Neuronal stem cell (in vitro differentiated cells): Measurements from ENCODE around the gene PCDHA5. TPM values are rescaled to one million over a fixed set of nuclear protein-coding genes. Genes with fewer than 3 reads are reported as not detected.
"Not testable (repeated sequence)": the region's sequence is repeated elsewhere in the genome, so short reads cannot be mapped to it uniquely, and the experiment has no call there.

ENCODE experiments used
- DNase-seq: peaks from one replicate; pipeline ENCODE4 v3.0.0-alpha.2; 2013; ENCODE audit warnings: low spot score
- H2AFZ ChIP-seq: one replicate; pipeline ENCODE4 v1.6.1; 2013; ENCODE audit warnings: mild to moderate bottlenecking, low read length, inconsistent platforms
- H2AK5ac ChIP-seq: 2 replicates; pipeline ENCODE4 v1.6.1; 2013; ENCODE audit warnings: low read depth, mild to moderate bottlenecking, inconsistent platforms, low read length, moderate library complexity, mixed read lengths
- H2BK120ac ChIP-seq: 2 replicates; pipeline ENCODE4 v1.6.1; 2013; ENCODE audit warnings: low read depth, mild to moderate bottlenecking, inconsistent platforms, low read length, moderate library complexity, mixed read lengths
- H2BK12ac ChIP-seq: one replicate; pipeline ENCODE4 v1.6.1; 2013; ENCODE audit warnings: low read length, inconsistent platforms
- H2BK15ac ChIP-seq: 2 replicates; pipeline ENCODE4 v1.6.1; 2013; ENCODE audit warnings: mild to moderate bottlenecking, low read length, inconsistent platforms, mixed read lengths
- H2BK5ac ChIP-seq: one replicate; pipeline ENCODE4 v1.6.1; 2013; ENCODE audit warnings: inconsistent platforms, mild to moderate bottlenecking, low read length, moderate library complexity
- H3K14ac ChIP-seq: one replicate; pipeline ENCODE4 v1.6.1; 2013; ENCODE audit warnings: low read length, inconsistent platforms
- H3K18ac ChIP-seq: 2 replicates; pipeline ENCODE4 v1.6.1; 2013; ENCODE audit warnings: low read length, inconsistent platforms
- H3K23ac ChIP-seq: 2 replicates; pipeline ENCODE4 v1.6.1; 2013; ENCODE audit warnings: low read depth, mild to moderate bottlenecking, mixed read lengths, low read length, inconsistent platforms; ENCODE audit not compliant: poor library complexity
- H3K27ac ChIP-seq: replicated peaks from 3 replicates; pipeline ENCODE4 v1.5.1; 2013; ENCODE audit warnings: low read length, inconsistent platforms
- H3K27me3 ChIP-seq, 3 experiments: 2 replicates each; pipeline ENCODE4 v1.6.1; 2013; ENCODE audit warnings: low read length in 3 of 3, mild to moderate bottlenecking in 2 of 3, inconsistent platforms in 1 of 3, low read depth in 1 of 3, mixed read lengths in 1 of 3, moderate library complexity in 1 of 3; ENCODE audit not compliant: control insufficient read depth in 3 of 3, insufficient read depth in 3 of 3
- H3K36me3 ChIP-seq, 2 donors: replicated peaks in 1 of 2; 2 replicates each; pipeline ENCODE4 v1.6.1; 2013; ENCODE audit warnings: low read length in 2 of 2; ENCODE audit not compliant: control insufficient read depth in 2 of 2, insufficient read depth in 2 of 2
- H3K4ac ChIP-seq: 2 replicates; pipeline ENCODE4 v1.6.1; 2013; ENCODE audit warnings: inconsistent platforms, mild to moderate bottlenecking, low read length, moderate library complexity
- H3K4me1 ChIP-seq, 2 donors: 1 replicate in 1 of 2; 2 replicates in 1 of 2; pipeline ENCODE4 v1.6.1; 2013; ENCODE audit warnings: low read length in 2 of 2, low read depth in 1 of 2; ENCODE audit not compliant: control insufficient read depth in 2 of 2, insufficient read depth in 1 of 2
- H3K4me2 ChIP-seq: one replicate; pipeline ENCODE4 v1.6.1; 2013; ENCODE audit warnings: mild to moderate bottlenecking, low read length, inconsistent platforms; ENCODE audit not compliant: insufficient read depth, poor library complexity, severe bottlenecking
- H3K4me3 ChIP-seq, 2 donors: 2 replicates each; pipeline ENCODE4 v1.5.1; 2013; ENCODE audit warnings: low read length in 2 of 2, mild to moderate bottlenecking in 2 of 2, inconsistent platforms in 1 of 2, moderate library complexity in 1 of 2
- H3K79me1 ChIP-seq: one replicate; pipeline ENCODE4 v1.6.1; 2013; ENCODE audit warnings: low read depth, mild to moderate bottlenecking, inconsistent platforms, low read length, moderate library complexity
- H3K9ac ChIP-seq: one replicate; pipeline ENCODE4 v1.6.1; 2013; ENCODE audit warnings: mild to moderate bottlenecking, low read depth, low read length, inconsistent platforms; ENCODE audit not compliant: poor library complexity
- H3K9me3 ChIP-seq, 2 donors: replicated peaks in 1 of 2; 2 replicates each; pipeline versions ENCODE3 to v1.6.1; 2013; ENCODE audit warnings: low read length in 2 of 2, mild to moderate bottlenecking in 2 of 2, inconsistent platforms in 1 of 2, low read depth in 1 of 2, mixed read lengths in 1 of 2, moderate library complexity in 1 of 2; ENCODE audit not compliant: control insufficient read depth in 2 of 2, insufficient read depth in 1 of 2
- H4K8ac ChIP-seq: one replicate; pipeline ENCODE4 v1.6.1; 2013; ENCODE audit warnings: low read depth, mild to moderate bottlenecking, inconsistent platforms, low read length, moderate library complexity
- H4K91ac ChIP-seq: one replicate; pipeline ENCODE4 v1.6.1; 2013; ENCODE audit warnings: low read length, low read depth, mild to moderate bottlenecking, inconsistent platforms; ENCODE audit not compliant: poor library complexity
- WGBS, 2 donors: extraction: QIAGEN DNeasy Blood & Tissue Kit; methylation state at CpG; one replicate each; pipeline ENCODE4 v1.1.7; 2013; ENCODE audit warnings: missing lambda C conversion rate in 2 of 2, mixed read lengths in 1 of 2; ENCODE audit not compliant: insufficient read length in 2 of 2, insufficient replicate concordance in 1 of 2; ENCODE audit errors: extremely low coverage in 2 of 2; 5-methylcytosine and 5-hydroxymethylcytosine counted together
- polyA plus RNA-seq, 2 experiments: library from polyadenylated mRNA; stranded (reverse); fragments of 200-250 nt; gene quantifications; one replicate each; pipeline ENCODE4 v1.2.3, GENCODE V29; 2013

PCDHA5 gene
- 0.32 TPM for polyA plus RNA-seq (2013, experiment 1 of 2)
- polyA plus RNA-seq (2013, experiment 2 of 2): 0.25 TPM

DNA sequence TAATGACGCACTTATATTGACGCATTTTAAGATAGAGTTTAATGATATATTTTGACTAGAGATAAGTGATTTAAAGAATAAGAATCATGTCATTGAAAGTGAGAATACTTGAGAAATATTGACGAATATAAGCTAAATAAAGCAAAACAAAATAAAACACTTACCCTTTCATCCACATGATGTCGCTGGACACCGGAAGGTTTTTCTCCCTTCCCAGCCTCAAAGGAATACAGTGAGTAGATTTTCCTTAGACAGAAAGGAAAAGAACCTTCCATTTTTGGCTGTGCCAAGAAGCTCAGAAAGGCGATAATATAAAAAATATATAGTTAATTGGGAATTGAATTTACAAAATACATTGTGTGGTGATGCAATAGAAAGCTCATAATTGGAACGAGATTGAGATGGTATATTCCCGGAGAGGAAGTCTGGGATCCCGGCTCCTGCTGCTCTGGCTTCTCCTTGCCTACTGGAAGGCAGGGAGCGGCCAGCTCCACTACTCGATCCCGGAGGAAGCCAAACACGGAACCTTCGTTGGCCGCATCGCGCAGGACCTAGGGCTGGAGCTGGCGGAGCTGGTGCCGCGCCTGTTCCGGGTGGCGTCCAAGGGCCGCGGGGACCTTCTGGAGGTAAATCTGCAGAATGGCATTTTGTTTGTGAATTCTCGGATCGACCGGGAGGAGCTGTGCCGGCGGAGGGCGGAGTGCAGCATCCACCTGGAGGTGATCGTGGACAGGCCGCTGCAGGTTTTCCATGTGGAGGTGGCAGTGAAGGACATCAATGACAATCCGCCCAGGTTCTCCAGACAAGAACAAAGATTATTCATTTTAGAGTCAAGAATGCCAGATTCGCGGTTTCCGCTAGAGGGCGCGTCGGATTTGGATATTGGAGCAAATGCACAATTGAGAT, at the start of gene PCDHA5:
TSS of gene PCDHA5 (plus strand) at position 239 of the 906 bp plus-strand sequence.
- Histone ChIP-seq H2BK5ac (no peak within 1 kb of the TSS), H3K4ac (no peak within 1 kb of the TSS), H2BK15ac (no peak within 1 kb of the TSS), H3K36me3 (peaks cover 3 to 44% of the 10 kb centered on the region in 2 donors), H3K4me1 (no peaks in the 10 kb centered on the region), H4K8ac (no peak within 1 kb of the TSS), H3K79me1 (peaks cover 4% of the 10 kb centered on the region), H3K23ac (no peak within 1 kb of the TSS), H3K18ac (no peak within 1 kb of the TSS), H3K27me3 (no peaks in the 10 kb centered on the region), H3K14ac (no peak within 1 kb of the TSS), H4K91ac (no peak within 1 kb of the TSS), H2AFZ (no peak within 1 kb of the TSS), H3K27ac (no peak within 1 kb of the TSS), H3K4me3 (no peak within 1 kb of the TSS), H2AK5ac (no peak within 1 kb of the TSS), H3K9me3 (peaks cover 10 to 51% of the 10 kb centered on the region in 2 donors), H2BK120ac (no peak within 1 kb of the TSS), H3K4me2 (no peak within 1 kb of the TSS), H3K9ac (no peak within 1 kb of the TSS), H2BK12ac (no peak within 1 kb of the TSS)
- WGBS, 2 donors: 100% methylated on average over 2 of the region's 39 CpGs; no CpG with 5 or more reads in 1 of the 2 donors
- DNase-seq: no peak

DNA sequence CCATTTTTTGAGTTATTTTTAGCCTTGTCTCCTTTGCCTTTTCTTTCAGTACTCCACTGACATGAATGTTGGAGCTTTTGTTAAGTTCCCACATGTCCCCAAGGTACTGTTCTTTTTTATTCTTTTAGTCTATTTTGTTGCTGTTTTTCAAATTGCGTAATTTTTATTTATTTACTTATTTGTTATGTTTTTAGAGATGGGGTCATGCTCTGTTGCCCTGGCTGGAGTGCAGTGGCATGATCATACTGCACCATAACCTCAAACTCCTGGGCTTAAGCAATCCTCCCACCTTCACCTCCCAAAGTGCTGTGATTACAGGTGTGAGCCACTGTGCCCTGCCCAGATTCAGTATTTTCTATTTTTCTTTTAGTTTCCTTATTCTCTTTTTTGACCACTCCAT, 40.9 kb upstream of the PCDHA5 start:
- Histone ChIP-seq H3K4me1 (no peaks in the 10 kb centered on the region), H4K8ac (no peak overlapping the region), H3K18ac (no peak overlapping the region), H3K79me1 (no peaks in the 10 kb centered on the region), H3K4me2 (no peak overlapping the region), H3K4ac (no peak overlapping the region), H4K91ac (no peak overlapping the region), H3K9me3 (peaks cover 14 to 17% of the 10 kb centered on the region in 2 donors), H3K27ac (no peak overlapping the region), H2BK15ac (no peak overlapping the region), H2BK12ac (no peak overlapping the region), H3K9ac (no peak overlapping the region), H2AFZ (no peak overlapping the region), H3K14ac (no peak overlapping the region), H2AK5ac (no peak overlapping the region), H3K4me3 (no peak overlapping the region), H3K27me3 (no peaks in the 10 kb centered on the region), H3K36me3 (no peaks in the 10 kb centered on the region), H2BK120ac (no peak overlapping the region), H2BK5ac (no peak overlapping the region), H3K23ac (no peak overlapping the region)
- no CpG with 5 or more reads among the region's 1 CpG for WGBS, 2 donors
- no peak for DNase-seq

DNA sequence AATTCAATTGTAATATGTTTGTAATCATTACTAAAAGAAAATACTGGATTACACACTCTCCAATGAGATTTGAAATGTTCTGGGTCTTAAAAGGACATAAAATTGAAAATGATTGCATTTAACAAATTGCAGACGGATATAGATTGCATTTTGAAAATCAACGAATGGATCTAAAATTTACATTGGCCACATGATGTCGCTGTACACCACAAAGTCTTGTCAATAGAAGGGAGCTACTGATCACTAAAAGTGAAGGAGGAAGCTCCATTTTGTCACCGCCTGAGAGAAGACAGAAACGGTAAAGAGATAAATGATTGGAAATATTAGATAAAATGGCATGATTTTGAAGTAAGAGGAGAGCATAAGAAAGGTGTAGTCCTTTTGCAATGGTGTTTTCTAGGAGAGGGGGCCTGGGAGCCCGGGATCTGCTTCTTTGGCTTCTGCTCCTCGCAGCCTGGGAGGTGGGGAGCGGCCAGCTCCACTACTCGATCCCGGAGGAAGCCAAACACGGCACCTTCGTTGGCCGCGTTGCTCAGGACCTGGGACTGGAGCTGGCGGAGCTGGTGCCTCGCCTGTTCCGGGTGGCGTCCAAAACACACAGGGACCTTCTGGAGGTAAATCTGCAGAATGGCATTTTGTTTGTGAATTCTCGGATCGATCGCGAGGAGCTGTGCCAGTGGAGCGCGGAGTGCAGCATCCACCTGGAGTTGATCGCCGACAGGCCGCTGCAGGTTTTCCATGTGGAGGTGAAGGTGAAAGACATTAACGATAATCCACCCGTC, 35.3 kb upstream of the PCDHA5 start, which contains the start of gene PCDHA1:
TSS of gene PCDHA1 (plus strand) at position 236 of the 782 bp plus-strand sequence.
- Histone ChIP-seq H3K14ac (no peak within 1 kb of the TSS), H3K4ac (no peak within 1 kb of the TSS), H2BK12ac (no peak within 1 kb of the TSS), H3K23ac (no peak within 1 kb of the TSS), H3K4me2 (no peak within 1 kb of the TSS), H3K4me1 (no peaks in the 10 kb centered on the region), H3K27me3 (no peaks in the 10 kb centered on the region), H2BK5ac (no peak within 1 kb of the TSS), H2BK15ac (no peak within 1 kb of the TSS), H3K9ac (no peak within 1 kb of the TSS), H4K8ac (no peak within 1 kb of the TSS), H3K79me1 (no peaks in the 10 kb centered on the region), H3K27ac (no peak within 1 kb of the TSS), H2AK5ac (no peak within 1 kb of the TSS), H3K9me3 (peaks cover 25 to 34% of the 10 kb centered on the region in 2 donors), H2BK120ac (no peak within 1 kb of the TSS), H2AFZ (peak within 1 kb of the TSS; percentile 52), H4K91ac (no peak within 1 kb of the TSS), H3K18ac (no peak within 1 kb of the TSS), H3K36me3 (no peaks in the 10 kb centered on the region), H3K4me3 (no peak within 1 kb of the TSS)
- WGBS, 2 donors: no CpG with 5 or more reads among the region's 29 CpGs
- DNase-seq: no peak

DNA sequence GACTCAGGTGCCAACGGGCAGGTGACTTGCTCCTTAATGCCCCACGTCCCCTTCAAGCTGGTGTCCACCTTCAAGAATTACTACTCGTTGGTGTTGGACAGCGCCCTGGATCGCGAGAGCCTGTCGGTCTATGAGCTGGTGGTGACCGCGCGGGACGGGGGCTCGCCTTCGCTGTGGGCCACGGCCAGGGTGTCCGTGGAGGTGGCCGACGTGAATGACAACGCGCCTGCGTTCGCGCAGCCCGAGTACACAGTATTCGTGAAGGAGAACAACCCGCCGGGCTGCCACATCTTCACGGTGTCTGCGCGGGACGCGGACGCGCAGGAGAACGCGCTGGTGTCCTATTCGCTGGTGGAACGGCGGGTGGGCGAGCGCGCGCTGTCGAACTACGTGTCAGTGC, 34.0 kb upstream of the PCDHA5 start:
- H3K4ac ChIP-seq, H3K18ac ChIP-seq, H4K91ac ChIP-seq, H3K79me1 ChIP-seq, H2AFZ ChIP-seq, H3K27ac ChIP-seq, H3K23ac ChIP-seq, H3K14ac ChIP-seq, H3K4me1 ChIP-seq, H4K8ac ChIP-seq, H3K4me3 ChIP-seq, H2BK15ac ChIP-seq, DNase-seq, H3K36me3 ChIP-seq, H3K4me2 ChIP-seq, H2BK5ac ChIP-seq, H2AK5ac ChIP-seq, H3K9ac ChIP-seq, H2BK12ac ChIP-seq, H3K27me3 ChIP-seq, H2BK120ac ChIP-seq: not testable (repeated sequence)
- no CpG with 5 or more reads among the region's 44 CpGs for WGBS, 2 donors
- H3K9me3 ChIP-seq: peaks cover 24 to 34% of the 10 kb centered on the region in 2 donors
